GM19351 (cell line): ENCODE results near the gene SPSB4.
"Not testable (repeated sequence)": the region's sequence is repeated elsewhere in the genome, so short reads cannot be mapped to it uniquely, and the experiment has no call there.

Experiments
- ATAC-seq: cut with Tn5 transposase; IDR thresholded peaks from one replicate; pipeline ENCODE4 v1.9.1; 2021; ENCODE audit warnings: mild to moderate bottlenecking, moderate library complexity; ENCODE audit not compliant: unreplicated experiment

Gene SPSB4

DNA sequence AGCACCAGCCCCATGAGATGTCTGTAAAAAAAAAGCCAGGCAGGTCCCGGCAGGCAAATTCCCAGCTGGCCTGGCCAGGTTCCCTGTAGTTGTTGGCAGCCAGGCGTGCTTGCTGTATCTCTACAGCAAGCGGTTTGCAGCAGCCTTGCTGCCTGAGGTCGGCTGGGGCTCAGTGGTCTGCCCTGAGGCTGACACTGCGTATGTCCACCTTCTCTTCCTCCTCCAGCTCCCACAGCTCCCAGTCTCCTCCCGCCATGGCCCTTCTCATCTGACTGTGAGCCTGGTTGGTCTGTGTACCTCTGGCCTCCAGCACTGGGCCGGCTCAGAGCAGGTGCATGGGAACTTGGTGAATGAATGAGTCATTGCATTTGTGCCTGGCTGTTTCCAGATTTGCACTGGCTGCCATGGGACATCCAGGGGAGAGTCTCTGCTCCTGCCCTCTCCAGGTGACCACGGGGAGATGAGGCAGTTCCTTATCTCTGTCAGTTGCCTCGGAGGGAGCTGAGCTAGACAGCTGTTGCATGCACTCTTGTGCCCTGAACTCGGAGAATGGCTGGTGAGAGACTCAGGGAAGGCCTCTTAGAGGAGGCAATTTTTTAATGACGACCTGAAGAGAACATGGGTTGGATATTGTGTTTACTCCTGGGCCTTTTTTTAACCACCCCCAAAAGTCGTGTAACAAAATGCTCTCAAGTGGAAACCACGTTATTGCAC, 43.0 kb downstream of the SPSB4 start:
- ATAC-seq = no peak

DNA sequence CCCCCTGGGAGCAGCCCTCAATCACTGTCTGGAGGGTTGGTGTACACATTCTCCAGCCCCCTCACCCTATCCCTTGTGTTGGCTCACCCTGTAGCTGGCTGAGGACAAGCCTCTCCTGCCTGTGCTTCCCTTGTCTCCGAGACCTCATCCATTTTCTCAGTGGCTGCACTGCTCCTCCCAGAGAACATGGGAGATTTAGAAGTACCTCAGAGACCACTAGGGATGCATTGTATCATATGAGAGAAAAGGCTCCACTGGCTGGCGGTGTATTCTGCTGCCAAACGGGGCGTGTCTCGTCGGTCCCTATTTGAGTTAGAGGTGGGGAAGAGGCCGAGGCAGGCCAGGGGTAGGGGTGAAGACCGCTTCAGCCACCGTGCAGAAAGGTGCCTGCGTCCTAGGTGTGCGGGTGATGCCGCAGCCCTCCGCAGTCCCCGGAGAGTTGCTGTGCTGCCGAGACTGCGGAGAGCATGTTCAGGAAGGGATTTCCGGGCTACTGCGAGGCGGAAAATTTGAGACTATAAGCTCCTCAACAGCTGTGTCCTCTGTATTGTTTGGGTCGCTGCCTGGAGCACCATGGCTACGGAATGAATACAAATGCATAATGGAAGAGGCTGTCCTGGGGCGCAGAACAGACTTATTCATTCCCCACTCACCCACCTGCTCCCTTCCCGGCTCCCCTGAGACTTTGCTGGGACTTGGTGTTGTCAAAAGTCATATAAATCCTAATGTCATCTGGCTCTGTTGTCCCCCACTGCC, 43.8 kb downstream of the SPSB4 start:
- ATAC-seq = no peak

DNA sequence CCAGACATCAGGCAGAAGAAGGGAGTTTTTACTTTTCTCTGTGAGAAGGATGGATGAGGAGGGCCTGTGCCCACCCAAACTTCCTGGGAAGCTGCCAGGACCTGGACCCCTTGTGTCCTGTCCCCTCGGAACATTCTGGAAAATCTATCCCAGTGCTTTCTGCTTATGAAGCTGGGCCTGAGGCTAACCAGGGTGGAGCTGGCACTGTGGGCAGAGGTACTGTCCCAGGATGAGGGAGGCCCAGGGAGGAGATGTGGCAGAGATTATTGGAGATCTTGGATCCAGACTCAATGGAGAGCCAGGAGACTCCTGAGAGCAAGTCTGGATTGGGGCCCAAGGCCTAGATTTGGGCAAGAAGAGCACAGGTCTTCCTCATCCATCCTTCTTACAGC, 44.4 kb downstream of the SPSB4 start:
- no peak for ATAC-seq

DNA sequence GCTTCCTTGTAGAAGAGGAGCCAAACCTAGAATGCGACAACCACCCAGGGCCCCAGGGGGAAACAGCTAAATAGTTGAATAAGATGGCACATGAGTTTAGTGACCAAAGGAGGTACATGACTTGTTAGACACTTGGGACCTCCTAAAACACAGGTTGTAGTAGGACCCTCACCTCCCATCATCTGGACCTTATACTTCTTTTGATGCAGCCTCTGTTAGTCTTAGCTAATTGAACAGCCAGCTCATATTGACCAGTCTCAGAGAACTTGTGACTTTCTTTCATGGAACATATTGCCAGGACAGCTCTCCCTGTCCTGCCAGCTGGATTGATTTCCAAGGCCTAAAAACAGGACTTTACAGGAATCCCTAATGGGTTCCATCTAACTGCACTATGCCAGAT, 45.0 kb downstream of the SPSB4 start:
- ATAC-seq = no peak

DNA sequence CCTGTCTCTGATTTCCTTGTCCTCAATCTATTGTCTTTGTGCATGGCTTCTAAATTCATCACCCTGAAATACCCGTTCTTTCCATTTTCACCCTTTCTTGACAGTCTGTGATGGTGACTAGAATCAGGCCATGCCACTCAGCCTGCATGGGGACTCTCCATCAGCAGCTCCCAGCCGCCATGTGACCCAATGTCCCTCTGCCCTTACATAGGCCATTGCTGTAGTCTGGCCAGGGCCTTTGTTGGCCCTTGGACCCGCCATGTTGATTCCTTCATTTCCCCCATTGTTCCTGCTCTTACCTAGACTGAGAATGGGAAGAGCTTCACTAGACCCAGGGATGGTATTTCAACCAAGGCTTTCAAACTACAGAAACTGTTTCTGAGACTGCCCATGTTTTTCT, 45.8 kb downstream of the SPSB4 start:
- ATAC-seq = no peak

DNA sequence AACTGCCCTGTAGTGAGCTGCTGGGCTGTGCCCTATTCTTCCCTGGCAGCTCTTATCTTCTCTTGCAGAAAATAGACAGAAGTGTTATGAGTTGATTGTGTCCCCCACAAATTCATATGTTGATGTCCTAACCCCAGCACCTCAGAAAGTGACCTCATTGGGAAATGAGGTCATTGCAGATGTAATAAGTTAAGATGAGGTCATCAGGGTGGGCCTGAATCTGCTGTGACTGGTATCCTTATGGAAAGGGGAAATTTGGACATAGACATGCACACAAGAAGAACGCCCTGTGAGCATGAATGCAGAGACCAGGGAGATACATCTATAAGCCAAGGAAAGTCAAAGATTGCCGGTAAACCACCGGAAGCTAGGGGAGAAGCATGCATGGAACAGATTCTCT, 49.0 kb downstream of the SPSB4 start:
- ATAC-seq = no peak

DNA sequence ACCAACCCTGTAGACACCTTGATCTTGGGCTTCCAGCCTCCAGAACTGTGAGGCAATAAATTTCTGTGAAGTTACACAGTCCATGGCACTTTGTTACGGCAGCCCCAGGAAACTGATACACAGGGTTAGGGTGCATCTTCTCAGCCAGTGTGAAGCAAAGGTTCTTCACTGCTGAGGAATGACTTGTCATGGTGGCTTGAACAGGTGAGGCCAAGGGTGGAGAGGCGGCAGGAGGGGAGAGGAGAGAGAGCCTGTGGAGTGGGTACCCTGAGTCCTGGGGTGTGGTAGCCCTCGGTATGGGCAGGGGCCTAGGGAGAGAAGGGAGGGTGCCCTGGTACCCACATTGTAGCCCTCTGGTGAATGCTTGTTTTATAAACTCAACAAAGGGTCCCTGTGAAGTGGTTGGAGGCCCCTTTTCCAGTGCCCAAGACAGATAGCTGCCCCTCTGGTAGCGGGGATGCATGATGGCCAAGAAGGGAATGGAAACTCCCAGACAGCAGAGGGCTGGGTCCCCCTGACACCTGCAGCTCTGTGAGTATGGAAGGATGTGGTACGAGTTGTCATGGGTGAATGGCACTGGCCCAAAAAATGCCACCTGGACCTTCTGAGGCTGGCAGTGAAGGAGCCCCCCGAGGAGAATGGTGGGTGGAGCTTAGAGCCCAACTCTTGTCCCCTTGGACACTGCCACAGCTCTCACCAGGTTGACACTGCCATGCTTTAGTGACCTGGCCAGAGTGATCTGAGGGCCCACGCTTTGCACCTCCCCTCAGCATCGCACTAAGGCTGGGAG, 49.6 kb downstream of the SPSB4 start:
- ATAC-seq = no peak

DNA sequence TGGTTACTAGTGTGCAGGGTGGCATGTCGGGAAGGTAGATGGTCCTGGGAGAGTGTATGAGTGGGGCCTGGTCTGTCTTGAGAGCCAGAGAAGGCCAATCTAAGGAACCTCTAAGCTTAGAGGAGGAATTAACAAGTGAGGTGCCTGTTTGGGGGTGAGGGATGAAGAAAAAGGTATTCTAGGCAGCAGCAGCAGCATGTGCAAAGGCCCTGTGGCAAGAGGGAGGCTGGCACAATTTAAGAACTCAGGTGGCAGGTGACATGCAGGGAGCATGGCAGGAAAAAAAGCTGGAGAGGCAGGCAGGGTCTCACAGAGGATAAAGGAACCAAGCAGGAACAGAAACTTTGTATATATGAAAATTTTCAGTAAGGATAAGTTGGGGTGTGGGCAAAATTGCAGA, 51.2 kb downstream of the SPSB4 start:
- no peak for ATAC-seq

DNA sequence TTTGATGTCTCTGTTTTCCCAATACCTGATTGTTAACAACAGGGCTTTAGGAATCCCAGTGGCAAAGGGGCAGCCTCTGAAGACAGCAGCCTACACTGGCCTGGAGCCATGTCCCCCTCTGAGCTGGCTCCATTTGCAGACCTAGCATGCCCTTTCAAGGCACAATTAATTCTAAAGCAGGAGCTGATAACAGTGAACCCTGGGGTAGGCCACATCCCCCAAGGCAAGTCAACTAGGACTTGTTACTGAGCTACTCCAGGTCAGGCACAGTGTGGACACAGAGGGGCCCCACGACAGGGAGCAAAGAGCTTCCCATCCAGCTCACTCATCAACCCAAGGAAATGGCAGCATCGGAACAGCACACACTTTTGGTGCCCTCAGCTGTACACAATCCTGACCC, 51.9 kb downstream of the SPSB4 start:
- no peak for ATAC-seq

DNA sequence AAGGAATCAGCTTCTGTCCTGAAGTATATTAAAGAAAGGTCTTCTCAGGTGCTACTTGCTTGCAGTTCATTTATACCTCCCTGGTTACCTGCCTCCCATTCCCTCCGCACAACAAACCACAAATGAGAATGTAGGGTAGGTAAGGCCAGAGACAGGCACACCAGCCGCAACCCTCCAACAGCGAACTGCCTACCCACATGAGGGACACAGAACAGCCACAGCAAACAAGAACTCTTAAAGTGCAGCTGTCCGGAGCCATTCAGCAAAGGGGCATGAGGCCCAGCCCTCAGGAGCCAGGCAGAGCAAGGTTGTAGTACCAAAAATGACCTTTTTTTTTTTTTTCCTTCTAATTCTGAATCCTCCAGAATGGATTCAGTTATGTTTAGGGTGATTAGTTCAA, 52.4 kb downstream of the SPSB4 start:
- no peak for ATAC-seq

DNA sequence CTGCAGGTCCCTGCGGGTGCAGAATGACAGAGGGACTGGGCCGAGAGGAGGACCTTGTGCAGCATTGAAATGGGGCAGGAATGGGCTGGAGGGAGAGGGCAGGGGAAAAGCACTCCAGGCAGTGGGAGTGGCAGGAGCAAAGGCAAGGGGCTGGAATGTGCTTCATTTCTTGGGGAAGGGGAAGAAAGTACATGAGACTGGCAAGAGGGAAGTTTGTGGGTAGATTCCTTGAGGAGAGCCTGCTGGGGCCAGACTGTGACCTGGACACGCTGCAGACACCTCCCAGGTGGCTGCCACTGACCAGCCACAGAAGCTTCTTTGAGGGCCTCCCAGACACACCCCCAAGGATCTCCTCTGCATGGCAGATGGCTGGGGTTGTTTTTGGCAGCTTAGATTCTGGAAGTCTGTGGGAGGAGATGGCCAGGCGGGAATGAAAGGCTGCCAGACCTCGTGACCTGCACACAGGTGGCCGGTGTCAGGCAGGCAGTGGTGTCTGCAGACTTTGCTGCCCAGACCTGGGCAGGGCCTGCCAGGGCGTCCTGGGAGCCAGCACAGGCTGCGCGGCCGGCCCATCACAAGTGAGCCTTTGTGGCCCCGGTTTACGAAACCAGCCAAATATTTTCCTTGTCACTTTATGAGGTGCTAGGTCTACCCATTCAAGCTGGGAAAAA, 53.1 kb downstream of the SPSB4 start:
- no peak for ATAC-seq

DNA sequence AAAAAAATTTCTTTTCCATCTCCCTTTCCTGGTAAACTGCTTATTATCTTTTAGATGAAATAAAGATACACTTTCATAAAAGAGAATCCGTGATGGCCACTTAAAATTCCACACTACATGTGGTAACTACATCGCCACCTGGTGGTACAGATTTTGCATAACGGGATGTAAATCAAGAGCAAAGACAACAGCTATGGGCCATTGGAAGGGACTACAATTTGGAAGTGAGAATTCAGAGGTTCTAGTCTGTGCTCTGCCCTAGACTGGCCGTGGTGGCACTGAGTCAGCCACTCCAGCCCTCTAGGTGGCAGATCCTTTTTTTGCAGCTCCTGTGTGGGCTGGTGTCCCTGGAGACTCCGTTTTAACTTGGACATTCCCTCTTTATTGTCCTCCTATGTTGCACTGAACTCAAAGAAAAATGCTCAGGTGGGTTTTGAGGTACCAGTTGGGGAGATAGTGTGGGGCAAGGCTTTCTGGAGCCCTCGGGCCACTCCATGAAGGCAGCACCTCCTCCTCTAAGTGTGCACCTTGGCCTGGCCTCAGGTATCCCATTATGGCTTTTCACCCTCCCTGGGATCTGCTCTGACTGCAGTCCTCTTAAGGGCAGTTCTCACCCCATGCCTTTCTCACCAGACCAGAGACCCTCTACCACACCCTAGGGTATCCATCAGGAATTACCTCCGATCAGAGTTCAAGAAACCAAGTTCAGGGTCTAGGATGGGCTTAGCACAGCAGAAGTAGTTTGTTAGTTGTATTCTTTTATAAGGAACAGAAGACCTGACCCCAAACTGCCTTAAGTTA, 54.9 kb downstream of the SPSB4 start:
- ATAC-seq = peak; percentile 51

DNA sequence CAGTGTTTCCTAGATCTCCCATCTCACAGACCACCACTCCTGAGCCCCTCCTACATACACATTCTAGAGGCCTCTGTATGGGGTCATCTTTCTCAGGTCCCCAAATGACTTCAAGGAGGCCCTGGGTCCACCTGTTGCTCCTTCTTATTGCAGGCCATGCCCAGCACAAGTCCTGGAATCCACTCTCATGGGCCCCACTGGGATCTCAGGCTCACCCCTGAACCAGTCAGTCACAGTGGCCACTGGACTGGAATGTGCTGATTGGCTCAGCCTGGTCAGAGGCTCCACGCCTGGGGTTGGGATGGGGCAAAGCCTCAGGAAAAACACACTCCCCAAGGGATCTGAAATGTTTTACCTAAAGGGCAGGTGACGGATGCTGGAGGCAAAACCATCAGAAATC, 55.7 kb downstream of the SPSB4 start:
- no peak for ATAC-seq

DNA sequence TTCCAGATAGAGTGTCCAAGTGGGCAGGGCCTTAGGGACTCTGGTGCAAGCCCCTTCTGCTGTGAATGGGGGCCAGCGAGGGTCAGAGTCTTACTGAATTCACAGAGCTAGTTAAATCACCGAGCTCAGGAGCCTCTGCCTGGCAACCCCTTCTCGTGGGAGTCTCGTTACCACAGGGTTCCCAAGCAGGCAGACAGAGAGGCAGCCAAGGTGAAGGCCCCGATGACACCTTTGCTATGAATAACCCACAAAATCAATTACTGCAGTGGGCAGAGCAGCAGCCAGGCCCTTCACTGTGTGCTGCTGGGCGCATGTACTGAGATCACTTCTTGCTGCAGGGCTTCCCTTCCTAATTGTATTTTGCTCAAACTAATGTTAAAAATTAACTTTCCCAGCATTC, 56.9 kb downstream of the SPSB4 start:
- ATAC-seq = no peak

DNA sequence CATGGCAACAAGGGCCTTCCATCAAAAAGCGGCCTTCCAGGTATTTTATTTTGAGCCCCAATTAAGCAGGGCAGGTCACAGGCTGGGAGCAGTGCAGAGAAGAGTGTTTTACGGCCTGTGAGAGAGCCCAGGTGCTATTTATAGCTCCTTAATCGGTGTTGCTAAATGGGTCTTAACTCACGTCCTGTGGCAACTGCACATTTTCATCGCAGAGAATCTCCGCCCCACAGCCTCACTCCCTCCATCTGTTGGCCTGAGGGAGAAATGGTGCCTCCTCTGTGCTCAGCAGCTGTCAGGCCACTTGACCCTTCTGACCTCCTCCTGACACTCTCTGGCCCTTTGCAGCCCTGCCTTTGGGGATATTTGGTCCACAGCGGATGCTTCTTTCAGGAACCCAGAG, 58.6 kb downstream of the SPSB4 start:
- no peak for ATAC-seq

DNA sequence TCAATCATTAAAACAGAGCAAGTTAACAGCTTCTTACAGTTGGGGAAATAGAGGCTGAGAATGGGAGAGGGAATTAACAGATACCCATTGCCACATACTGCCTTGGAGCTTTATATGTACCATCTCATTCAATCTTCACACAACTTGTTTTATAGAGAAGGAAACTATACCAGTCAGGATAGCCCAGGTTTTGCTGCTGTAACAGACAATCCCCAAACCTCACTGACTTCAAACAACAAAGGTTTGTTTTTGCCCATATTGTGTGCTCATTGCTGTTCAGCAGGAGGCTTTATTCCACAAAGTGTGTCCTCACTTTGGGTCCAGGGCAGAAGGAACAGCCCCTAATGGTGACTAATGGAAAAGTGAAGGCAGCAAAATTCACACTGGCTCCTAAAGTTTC, 59.2 kb downstream of the SPSB4 start:
- ATAC-seq = no peak

DNA sequence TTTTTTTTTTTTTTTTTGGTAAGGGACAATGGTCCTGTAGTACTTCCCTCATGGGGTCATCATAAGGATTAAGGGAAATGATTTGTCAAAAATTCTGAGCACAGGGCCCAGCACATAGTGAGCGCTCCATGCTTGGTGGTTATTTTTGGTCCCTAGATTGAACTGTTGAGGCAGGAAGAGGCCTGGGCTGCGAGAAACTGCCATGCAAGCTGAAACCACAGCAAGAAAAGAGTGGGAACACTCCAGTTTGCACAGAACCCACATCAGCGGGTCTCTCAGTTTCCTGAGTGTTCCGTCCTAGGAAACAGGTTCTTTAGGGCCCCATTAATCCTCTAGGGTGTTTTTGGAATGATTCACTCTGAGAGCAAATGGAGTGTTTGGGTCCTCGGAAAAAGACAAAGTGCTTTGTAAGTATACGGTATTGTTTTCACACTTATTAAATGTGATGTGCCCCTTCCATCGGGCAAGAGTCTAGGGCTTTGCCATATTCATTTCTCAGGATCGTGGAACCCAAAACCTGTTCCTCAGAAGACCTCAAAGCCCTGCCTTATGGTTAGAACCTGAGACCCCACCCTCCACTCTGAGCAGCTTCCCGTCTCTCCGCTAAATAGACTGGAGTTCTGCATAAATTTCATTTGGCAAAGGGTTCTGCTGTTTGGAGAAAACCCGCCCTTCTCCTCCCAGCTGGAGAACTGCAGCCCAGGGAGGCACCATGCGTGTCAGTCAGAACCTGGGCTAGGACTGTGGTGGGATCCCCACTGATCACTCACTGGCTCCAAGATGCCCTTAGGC, 60.4 kb downstream of the SPSB4 start:
- ATAC-seq = no peak

DNA sequence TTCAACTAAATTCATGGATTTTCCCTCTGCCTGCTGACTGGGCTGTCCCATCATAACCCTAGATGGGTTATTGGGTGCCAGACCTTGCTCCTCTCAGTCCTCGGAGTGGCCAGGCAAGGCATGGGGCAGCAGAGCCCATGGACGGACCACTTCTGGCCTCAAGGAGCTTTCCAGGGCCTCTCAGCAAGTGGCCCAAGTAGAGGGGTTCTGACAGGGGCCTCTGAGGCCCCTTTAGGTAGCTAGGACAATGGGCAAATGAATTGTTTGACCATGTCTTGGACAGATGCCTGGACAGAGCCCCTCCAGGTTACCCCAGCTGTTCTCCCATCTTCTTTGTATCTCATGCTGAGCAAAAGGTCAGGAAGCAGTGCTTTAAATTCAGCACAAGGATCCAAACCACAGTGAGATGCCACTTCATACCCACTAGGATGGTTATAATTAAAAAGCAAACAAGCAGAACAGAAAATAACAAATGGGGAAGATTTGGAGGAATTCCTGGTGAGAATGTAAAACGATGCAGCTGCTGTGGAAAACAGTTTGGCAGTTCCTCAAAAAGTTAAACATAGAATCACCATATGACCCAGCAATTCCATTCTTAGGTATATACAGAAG, 61.6 kb downstream of the SPSB4 start:
- no peak for ATAC-seq

DNA sequence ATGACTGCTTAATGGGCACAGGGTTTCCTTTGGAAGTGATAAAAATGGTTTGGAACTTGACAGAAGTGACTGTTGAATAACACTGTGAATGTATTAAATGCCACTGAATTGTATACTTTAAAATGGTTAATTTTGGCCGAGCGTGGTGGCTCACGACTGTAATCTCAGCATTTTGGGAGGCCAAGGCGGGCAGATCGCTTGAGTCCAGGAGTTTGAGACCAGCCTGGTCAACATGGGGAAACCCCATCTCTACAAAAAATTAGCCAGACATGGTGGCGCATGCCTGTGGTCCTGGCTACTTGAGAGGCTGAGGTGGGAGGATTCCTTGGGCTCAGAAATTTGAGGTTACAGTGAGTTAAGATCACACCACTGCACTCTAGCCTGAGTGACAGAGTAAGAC, 62.5 kb downstream of the SPSB4 start:
- ATAC-seq = not testable (repeated sequence)
